ENCODE results near the gene RASL11B.

The RASL11B gene

GRCh38 chr4:52861879-52862616, at the start of gene RASL11B:
RASL11B (plus strand) TSS chr4:52862317; CDS start chr4:52862508, 191 bp downstream.
- H3K4me3 ChIP-seq (ENCODE audit: low read length) = peak within 1 kb of the TSS; percentile 66
- DNase-seq (ENCODE audit: low read depth) = peak; percentile 54
- TF ChIP-seq CTCF (conservative IDR thresholded peaks at IDR 0.05; ENCODE audit: low read length) = no peak

GRCh38 chr4:52813546-52813945, 48.6 kb upstream of the RASL11B start:
- TF ChIP-seq CTCF (conservative IDR thresholded peaks at IDR 0.05; ENCODE audit: low read length) = no peak
- H3K4me3 ChIP-seq (ENCODE audit: low read length) = no peak overlapping the region
- DNase-seq (ENCODE audit: low read depth) = no peak

GRCh38 chr4:52822583-52822971, 39.5 kb upstream of the RASL11B start:
- TF ChIP-seq CTCF (conservative IDR thresholded peaks at IDR 0.05; ENCODE audit: low read length) = no peak
- DNase-seq (ENCODE audit: low read depth) = peak; percentile 89
- H3K4me3 ChIP-seq (ENCODE audit: low read length) = no peak overlapping the region

GRCh38 chr4:52822972-52823701, 39.0 kb upstream of the RASL11B start:
- TF ChIP-seq CTCF (conservative IDR thresholded peaks at IDR 0.05; ENCODE audit: low read length) = no peak
- DNase-seq (ENCODE audit: low read depth) = peak; percentile 84
- H3K4me3 ChIP-seq (ENCODE audit: low read length) = no peak overlapping the region

GRCh38 chr4:52823702-52824092, 38.4 kb upstream of the RASL11B start:
- no peak overlapping the region for H3K4me3 ChIP-seq (ENCODE audit: low read length)
- TF ChIP-seq CTCF (conservative IDR thresholded peaks at IDR 0.05; ENCODE audit: low read length) = no peak
- DNase-seq (ENCODE audit: low read depth) = no peak

- no peak overlapping the region for H3K4me3 ChIP-seq (ENCODE audit: low read length)
- DNase-seq (ENCODE audit: low read depth) = no peak
- TF ChIP-seq CTCF (conservative IDR thresholded peaks at IDR 0.05; ENCODE audit: low read length) = no peak
These were observed 37.9 kb upstream of the RASL11B start for GRCh38 chr4:52824270-52824602.

All from AG10803 (cell line).